ENCODE data around the gene GALNT14. TPM values are rescaled to one million over a fixed set of nuclear protein-coding genes. Genes with fewer than 3 reads are reported as not detected.

GALNT14 gene
- total and polyA plus RNA-seq, 4 donors: 0.85 to 2.8 (median 2.4) TPM

DNA sequence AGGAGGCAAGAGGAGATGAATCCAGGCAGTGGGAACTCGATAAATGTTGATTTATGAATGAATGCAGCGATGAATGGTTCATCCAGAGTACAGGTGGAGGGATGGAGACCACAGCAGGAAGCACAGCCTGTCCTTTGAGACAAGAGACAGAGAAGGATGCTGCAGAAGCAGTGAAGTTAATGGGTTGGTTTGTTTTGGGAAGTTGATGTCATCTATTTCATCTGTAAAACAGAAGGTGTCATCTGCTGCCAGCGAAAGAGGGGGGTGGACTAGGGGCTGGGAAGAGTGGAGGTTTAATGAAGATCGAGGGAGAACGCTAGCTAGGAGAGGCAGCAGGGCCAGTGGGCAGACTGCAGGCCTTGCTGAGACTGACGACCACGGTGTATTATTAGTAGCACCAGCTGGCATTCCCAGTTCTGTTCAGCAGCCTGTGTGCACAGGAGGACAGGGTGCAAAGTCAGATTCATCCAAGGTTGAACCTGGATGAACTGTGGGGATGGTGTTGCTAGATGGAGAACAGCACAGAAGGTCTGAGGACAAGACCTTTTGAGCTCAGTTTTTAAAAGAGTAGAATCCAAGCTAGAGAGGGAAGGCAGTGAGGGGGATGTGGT, 210.7 kb downstream of the GALNT14 start:
- WGBS, 2 donors: 88 to 89% methylated on average over 7 of the region's 7 CpGs
- no peak for DNase-seq
- Histone ChIP-seq H3K4me3 (no peak overlapping the region), H3K9ac (ENCODE audit: insufficient read depth in 1 of 2, low read length in 2 of 2) (no peak overlapping the region), H3K27ac (ENCODE audit: low read depth in 1 of 2, low read length in 1 of 2) (no peak overlapping the region), H3K27me3 (ENCODE audit: control insufficient read depth in 3 of 3, insufficient read depth in 3 of 3, low read length in 2 of 3) (peaks cover 0 to 4% (median 0%) of the 10 kb centered on the region in 3 donors), H3K4me1 (ENCODE audit: control insufficient read depth in 5 of 5, insufficient read depth in 5 of 5, low read length in 5 of 5) (no peaks in the 10 kb centered on the region), H3K9me3 (ENCODE audit: control insufficient read depth in 4 of 4, insufficient read depth in 3 of 4, low read length in 3 of 4) (peaks cover 0 to 2% (median 0%) of the 10 kb centered on the region in 4 donors), H3K36me3 (ENCODE audit: control insufficient read depth in 4 of 4, insufficient read depth in 4 of 4, low read length in 4 of 4) (no peaks in the 10 kb centered on the region)
- no peak for TF ChIP-seq CTCF (IDR thresholded peaks at IDR 0.05; ENCODE audit: control extremely low read depth, extremely low read depth)
- no peak for ATAC-seq (ENCODE audit: insufficient read depth, low FRiP score)

DNA sequence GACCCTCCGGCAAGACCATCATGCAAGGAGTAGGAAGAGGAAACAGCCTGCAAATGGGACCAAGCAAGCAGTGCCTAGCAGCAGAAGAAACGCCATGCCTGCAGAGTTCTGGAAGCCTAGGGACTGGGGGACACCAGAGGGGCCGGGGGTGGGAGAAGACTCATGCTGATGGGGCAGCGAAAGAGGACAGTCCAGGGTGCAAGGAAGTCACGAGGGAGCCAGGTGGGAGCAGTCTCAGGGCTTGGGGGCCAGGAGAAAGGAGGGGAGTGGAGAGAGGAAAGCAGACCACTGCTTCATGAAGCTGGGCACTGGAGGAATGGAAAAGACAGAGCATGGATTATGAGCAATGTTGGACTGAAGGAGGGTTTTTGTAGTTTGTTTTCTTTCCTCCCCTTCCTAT, 211.6 kb downstream of the GALNT14 start:
- no peak overlapping the region for H3K9ac ChIP-seq (ENCODE audit: insufficient read depth in 1 of 2, low read length in 2 of 2)
- TF ChIP-seq CTCF (IDR thresholded peaks at IDR 0.05; ENCODE audit: control extremely low read depth, extremely low read depth): no peak
- no peak for DNase-seq
- H3K36me3 ChIP-seq (ENCODE audit: control insufficient read depth in 4 of 4, insufficient read depth in 4 of 4, low read length in 4 of 4): no peaks in the 10 kb centered on the region
- no peak overlapping the region for H3K27ac ChIP-seq (ENCODE audit: low read depth in 1 of 2, low read length in 1 of 2)
- peaks cover 0 to 2% (median 0%) of the 10 kb centered on the region in 4 donors for H3K9me3 ChIP-seq (ENCODE audit: control insufficient read depth in 4 of 4, insufficient read depth in 3 of 4, low read length in 3 of 4)
- no peak overlapping the region for H3K4me3 ChIP-seq
- H3K27me3 ChIP-seq (ENCODE audit: control insufficient read depth in 3 of 3, insufficient read depth in 3 of 3, low read length in 2 of 3): peaks cover 0 to 4% (median 0%) of the 10 kb centered on the region in 3 donors
- no peak for ATAC-seq (ENCODE audit: insufficient read depth, low FRiP score)
- 90 to 92% methylated on average over 5 of the region's 5 CpGs for WGBS, 2 donors
- H3K4me1 ChIP-seq (ENCODE audit: control insufficient read depth in 5 of 5, insufficient read depth in 5 of 5, low read length in 5 of 5): no peaks in the 10 kb centered on the region

DNA sequence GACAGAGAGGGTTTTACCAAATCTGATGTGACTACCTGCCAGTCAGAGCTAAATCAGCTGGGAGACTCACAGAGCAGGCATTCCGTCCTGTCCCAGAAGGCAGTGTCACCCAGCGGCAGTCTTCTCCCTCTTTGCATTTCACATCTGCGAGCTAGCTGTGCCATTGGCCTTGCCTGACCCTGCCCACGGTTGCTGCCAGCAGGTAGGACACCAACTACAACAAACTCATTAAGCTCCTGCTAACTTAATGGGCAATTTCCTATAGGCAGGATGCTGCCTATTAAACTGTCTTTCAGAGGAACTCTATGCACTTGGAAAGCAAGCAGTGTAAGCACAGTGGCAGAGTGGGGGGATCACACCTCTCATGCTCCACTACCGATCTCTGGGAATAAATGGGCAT, 214.6 kb downstream of the GALNT14 start:
- Histone ChIP-seq H3K27me3 (ENCODE audit: control insufficient read depth in 3 of 3, insufficient read depth in 3 of 3, low read length in 2 of 3) (peaks cover 0 to 4% (median 0%) of the 10 kb centered on the region in 3 donors), H3K27ac (ENCODE audit: low read depth in 1 of 2, low read length in 1 of 2) (no peak overlapping the region), H3K4me3 (no peak overlapping the region), H3K4me1 (ENCODE audit: control insufficient read depth in 5 of 5, insufficient read depth in 5 of 5, low read length in 5 of 5) (no peaks in the 10 kb centered on the region), H3K36me3 (ENCODE audit: control insufficient read depth in 4 of 4, insufficient read depth in 4 of 4, low read length in 4 of 4) (no peaks in the 10 kb centered on the region), H3K9me3 (ENCODE audit: control insufficient read depth in 4 of 4, insufficient read depth in 3 of 4, low read length in 3 of 4) (peaks cover 0 to 2% (median 0%) of the 10 kb centered on the region in 4 donors), H3K9ac (ENCODE audit: insufficient read depth in 1 of 2, low read length in 2 of 2) (no peak overlapping the region)
- DNase-seq (no peak), ATAC-seq (ENCODE audit: insufficient read depth, low FRiP score) (no peak)
- 87 to 95% methylated on average over 5 of the region's 5 CpGs for WGBS, 2 donors
- no peak for TF ChIP-seq CTCF (IDR thresholded peaks at IDR 0.05; ENCODE audit: control extremely low read depth, extremely low read depth)

DNA sequence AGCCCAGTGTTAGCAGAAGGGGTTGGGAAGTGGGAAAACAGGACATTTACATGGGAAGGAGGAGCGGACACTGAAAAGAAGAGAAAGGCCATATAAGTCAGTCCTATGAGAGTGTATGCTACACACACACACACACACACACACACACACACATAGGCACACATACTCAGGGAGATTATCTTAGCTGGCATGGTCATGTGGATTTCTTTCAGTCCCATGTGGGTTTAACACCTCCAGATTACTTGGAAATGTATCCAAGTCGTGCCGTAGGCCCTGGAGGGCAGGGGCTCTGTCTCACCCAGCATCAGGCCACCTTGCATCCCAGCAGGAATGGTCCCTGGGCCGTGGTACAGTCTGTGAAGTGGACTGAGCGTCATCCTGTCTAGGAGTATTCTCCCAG, 217.7 kb downstream of the GALNT14 start:
- no peaks in the 10 kb centered on the region for H3K27me3 ChIP-seq (ENCODE audit: control insufficient read depth in 3 of 3, insufficient read depth in 3 of 3, low read length in 2 of 3)
- H3K36me3 ChIP-seq (ENCODE audit: control insufficient read depth in 4 of 4, insufficient read depth in 4 of 4, low read length in 4 of 4): no peaks in the 10 kb centered on the region
- H3K9me3 ChIP-seq (ENCODE audit: control insufficient read depth in 4 of 4, insufficient read depth in 3 of 4, low read length in 3 of 4): peaks cover 0 to 2% (median 0%) of the 10 kb centered on the region in 4 donors
- no peaks in the 10 kb centered on the region for H3K4me1 ChIP-seq (ENCODE audit: control insufficient read depth in 5 of 5, insufficient read depth in 5 of 5, low read length in 5 of 5)
- 92 to 98% methylated on average over 5 of the region's 5 CpGs for whole genome bisulfite sequencing, 2 donors
- ATAC-seq (ENCODE audit: insufficient read depth, low FRiP score) (no peak), DNase-seq (no peak)
- no peak for TF ChIP-seq CTCF (IDR thresholded peaks at IDR 0.05; ENCODE audit: control extremely low read depth, extremely low read depth)
- H3K27ac ChIP-seq (ENCODE audit: low read depth in 1 of 2, low read length in 1 of 2): no peak overlapping the region
- no peak overlapping the region for H3K4me3 ChIP-seq
- H3K9ac ChIP-seq (ENCODE audit: insufficient read depth in 1 of 2, low read length in 2 of 2): no peak overlapping the region
